Measurements from ENCODE around the gene ATRN.
A peak's percentile ranks its signal among the peaks of the same experiment; 100 is the strongest.
"Not testable (repeated sequence)": the region's sequence is repeated elsewhere in the genome, so short reads cannot be mapped to it uniquely, and the experiment has no call there.

ATRN gene

DNA sequence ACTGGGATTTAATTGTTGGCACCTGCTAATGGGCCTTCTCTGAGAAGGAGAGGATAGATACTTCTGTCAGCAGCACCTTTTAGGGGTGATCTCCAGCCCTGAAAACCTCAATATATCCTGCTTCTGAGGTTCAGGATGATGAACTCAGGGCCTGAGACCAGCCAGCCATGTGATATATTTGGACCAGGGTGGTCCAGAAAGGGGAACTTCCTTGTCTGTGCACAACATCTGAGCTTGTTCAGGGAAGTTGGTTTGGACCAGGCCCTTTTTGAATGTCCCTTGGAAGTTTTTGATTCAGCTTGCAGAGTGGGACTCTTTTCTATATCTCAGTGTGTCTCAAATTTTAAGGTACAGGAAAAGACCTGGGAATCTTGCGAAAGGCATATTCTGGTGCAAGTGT is 106.5 kb downstream of the ATRN start:
- Histone ChIP-seq H3K36me3 (replicated peaks) (peaks cover 16% of the 10 kb centered on the region), H3K4me3 (no peak overlapping the region), H3K4me1 (no peaks in the 10 kb centered on the region), H3K27me3 (ENCODE audit: low read depth) (no peaks in the 10 kb centered on the region), H3K9me3 (no peaks in the 10 kb centered on the region)
- in situ Hi-C loops (cut with MboI; ENCODE audit: low sequenced_read_pairs): no loop called here
- DNase-seq (ENCODE audit: low spot score in 2 of 2): no peak

DNA sequence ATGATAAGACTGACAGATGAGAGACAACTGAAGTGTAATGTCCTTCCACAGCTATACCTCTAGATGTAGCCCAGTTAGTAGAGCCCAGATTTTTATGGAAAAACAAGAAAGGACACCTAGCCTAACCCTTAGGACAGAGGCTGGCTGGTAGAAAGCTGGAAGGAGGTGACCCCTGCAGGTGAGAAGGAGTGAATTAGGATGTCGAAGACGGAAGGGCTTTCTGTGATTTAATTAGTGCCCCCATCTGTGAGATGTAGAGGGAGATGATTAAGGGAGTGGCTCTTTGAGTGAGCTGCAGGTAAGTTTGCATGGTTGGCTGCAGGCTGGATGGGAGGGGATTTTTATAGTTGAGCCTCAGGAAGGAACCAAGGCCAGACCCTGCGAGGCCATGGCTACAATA is 109.6 kb downstream of the ATRN start:
- Histone ChIP-seq H3K36me3 (replicated peaks) (peaks cover 18% of the 10 kb centered on the region), H3K27me3 (ENCODE audit: low read depth) (no peaks in the 10 kb centered on the region), H3K9me3 (no peaks in the 10 kb centered on the region), H3K4me1 (no peaks in the 10 kb centered on the region), H3K4me3 (no peak overlapping the region)
- no peak for DNase-seq (ENCODE audit: low spot score in 2 of 2)
- in situ Hi-C loops (cut with MboI; ENCODE audit: low sequenced_read_pairs): no loop called here

DNA sequence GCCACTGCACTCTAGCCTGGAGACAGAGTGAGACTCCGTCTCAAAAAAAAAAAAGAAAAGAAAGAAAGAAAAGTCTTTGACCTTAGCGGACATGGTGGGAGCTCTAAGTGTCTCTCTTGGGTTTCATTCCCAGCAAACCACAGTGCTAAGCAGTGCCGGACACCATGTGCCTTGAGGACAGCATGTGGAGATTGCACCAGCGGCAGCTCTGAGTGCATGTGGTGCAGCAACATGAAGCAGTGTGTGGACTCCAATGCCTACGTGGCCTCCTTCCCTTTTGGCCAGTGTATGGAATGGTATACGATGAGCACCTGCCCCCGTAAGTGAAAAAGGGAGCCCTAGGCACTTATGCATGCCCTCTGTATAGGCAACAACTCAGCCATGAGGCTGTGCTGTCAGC is 112.9 kb downstream of the ATRN start:
- in situ Hi-C loops (cut with MboI; ENCODE audit: low sequenced_read_pairs): no loop called here
- no peaks in the 10 kb centered on the region for H3K4me1 ChIP-seq
- DNase-seq (ENCODE audit: low spot score in 2 of 2): no peak
- H3K9me3 ChIP-seq: no peaks in the 10 kb centered on the region
- H3K27me3 ChIP-seq (ENCODE audit: low read depth): no peaks in the 10 kb centered on the region
- H3K36me3 ChIP-seq (replicated peaks): 0 out of 2 replicates have a peak, but pooled peaks cover 3% of the 10 kb centered on the region
- H3K4me3 ChIP-seq: no peak overlapping the region

DNA sequence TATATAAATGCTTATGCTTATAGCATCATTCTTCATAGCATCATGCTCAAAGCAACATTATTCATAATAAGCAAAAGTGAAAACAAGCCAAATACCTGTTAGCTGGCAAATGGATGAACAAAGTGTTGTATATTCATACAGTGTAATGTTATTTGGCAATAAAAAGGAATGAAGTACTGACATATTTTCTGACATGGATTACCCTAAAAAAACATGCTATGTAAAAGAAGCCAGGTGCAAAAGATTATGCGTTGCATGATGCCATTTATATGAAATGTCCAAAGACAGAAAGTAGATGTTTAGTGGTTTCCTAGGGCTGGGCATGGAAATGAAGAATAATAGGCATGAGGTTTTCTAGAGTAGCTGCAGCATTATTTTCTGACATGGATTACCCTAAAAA is 115.3 kb downstream of the ATRN start:
- H3K4me3 ChIP-seq: no peak overlapping the region
- H3K9me3 ChIP-seq: no peaks in the 10 kb centered on the region
- no peak for DNase-seq (ENCODE audit: low spot score in 2 of 2)
- H3K36me3 ChIP-seq (replicated peaks): 0 out of 2 replicates have a peak, but pooled peaks cover 3% of the 10 kb centered on the region
- in situ Hi-C loops (cut with MboI; ENCODE audit: low sequenced_read_pairs): no loop called here
- H3K4me1 ChIP-seq: no peaks in the 10 kb centered on the region
- H3K27me3 ChIP-seq (ENCODE audit: low read depth): no peaks in the 10 kb centered on the region

DNA sequence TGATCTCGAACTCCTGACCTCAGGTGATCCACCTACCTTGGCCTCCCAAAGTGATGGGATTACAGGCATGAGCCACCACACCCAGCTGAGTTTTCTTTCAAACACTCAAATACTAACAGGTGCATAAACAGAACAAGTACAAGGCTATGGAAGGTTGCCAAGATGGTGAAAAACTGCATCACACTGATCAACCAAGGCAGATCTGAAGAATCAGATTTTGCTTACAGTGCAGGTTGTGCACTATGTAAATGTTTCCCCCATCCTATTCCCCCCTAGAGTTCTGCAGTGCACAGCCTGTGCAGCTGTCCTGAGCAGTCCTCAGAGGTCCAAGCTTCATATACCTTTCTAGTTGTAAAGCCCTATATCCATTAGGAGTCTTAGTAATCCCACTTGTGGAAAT is 119.3 kb downstream of the ATRN start:
- H3K4me3 ChIP-seq: no peak overlapping the region
- H3K27me3 ChIP-seq (ENCODE audit: low read depth): no peaks in the 10 kb centered on the region
- no peaks in the 10 kb centered on the region for H3K4me1 ChIP-seq
- no peak for DNase-seq (ENCODE audit: low spot score in 2 of 2)
- peaks cover 4% of the 10 kb centered on the region for H3K36me3 ChIP-seq (replicated peaks)
- in situ Hi-C loops (cut with MboI; ENCODE audit: low sequenced_read_pairs): no loop called here
- no peaks in the 10 kb centered on the region for H3K9me3 ChIP-seq

DNA sequence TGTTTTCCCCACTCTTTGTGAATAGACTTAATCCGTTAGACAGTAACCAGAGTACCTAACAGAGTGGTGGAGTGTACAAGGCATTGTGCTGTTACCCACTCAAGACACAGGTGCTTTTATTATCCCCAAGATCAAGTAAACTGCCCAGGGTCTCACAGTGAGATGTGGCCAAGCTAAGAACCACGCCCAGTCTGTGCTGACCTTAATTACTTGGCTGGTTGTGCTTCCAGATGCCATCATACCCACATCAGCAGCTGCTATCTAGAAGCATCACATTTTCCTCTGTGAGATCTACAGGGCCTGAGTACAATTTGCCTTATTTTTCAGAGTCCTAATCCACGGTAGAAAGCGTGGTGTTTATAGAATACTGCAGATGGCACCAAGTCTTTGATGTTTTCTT is 122.1 kb downstream of the ATRN start:
- no peak overlapping the region for H3K4me3 ChIP-seq
- in situ Hi-C loops (cut with MboI; ENCODE audit: low sequenced_read_pairs): no loop called here
- peaks cover 6% of the 10 kb centered on the region for H3K36me3 ChIP-seq (replicated peaks)
- no peaks in the 10 kb centered on the region for H3K27me3 ChIP-seq (ENCODE audit: low read depth)
- H3K9me3 ChIP-seq: no peaks in the 10 kb centered on the region
- H3K4me1 ChIP-seq: no peaks in the 10 kb centered on the region
- no peak for DNase-seq (ENCODE audit: low spot score in 2 of 2)

DNA sequence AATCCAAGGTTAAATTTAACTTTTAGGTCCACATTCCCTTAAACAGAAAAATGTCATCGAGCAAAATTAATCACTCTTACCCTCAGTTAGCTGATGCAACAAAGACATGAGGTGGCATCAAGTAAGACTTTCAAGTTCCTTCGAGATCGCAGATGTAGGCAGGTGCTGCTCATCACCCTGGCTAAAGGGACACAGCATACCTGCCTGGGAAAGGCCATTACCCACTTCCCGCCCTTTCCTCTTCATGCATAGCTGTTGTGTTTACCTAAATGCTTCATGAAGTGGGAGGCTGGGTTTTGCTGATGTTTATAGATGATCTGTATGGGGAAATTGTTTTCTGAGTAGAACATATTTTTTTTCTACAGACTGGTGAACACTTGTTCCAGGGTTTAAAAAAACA is 124.7 kb downstream of the ATRN start:
- in situ Hi-C loops (cut with MboI; ENCODE audit: low sequenced_read_pairs): no loop called here
- no peaks in the 10 kb centered on the region for H3K27me3 ChIP-seq (ENCODE audit: low read depth)
- DNase-seq (ENCODE audit: low spot score in 2 of 2): no peak
- H3K4me3 ChIP-seq: no peak overlapping the region
- H3K9me3 ChIP-seq: no peaks in the 10 kb centered on the region
- H3K4me1 ChIP-seq: no peaks in the 10 kb centered on the region
- H3K36me3 ChIP-seq (replicated peaks): peaks cover 12% of the 10 kb centered on the region

DNA sequence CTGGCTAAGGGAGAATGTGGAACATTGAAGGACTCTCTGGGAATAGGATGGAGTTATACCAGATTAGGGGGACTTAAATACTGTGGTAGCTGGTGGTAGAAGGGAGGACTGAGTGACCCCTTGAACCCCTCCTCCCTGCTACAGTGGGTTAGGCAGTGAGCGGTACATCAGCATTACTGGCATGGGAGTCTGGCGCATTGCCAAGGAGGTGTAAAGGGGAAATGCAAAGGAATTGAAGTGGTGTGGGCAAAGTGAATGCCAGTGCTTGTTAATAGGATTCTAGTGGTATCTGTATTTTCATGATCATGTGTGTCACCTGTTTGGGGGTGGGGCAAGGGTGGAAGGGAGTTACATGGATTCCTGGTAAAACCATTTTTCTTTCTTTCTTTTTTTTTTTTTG is 132.3 kb downstream of the ATRN start:
- Histone ChIP-seq H3K36me3 (replicated peaks) (peaks cover 9% of the 10 kb centered on the region), H3K4me1 (no peaks in the 10 kb centered on the region), H3K4me3 (no peak overlapping the region), H3K9me3 (no peaks in the 10 kb centered on the region), H3K27me3 (ENCODE audit: low read depth) (no peaks in the 10 kb centered on the region)
- in situ Hi-C loops (cut with MboI; ENCODE audit: low sequenced_read_pairs): no loop called here
- DNase-seq (ENCODE audit: low spot score in 2 of 2): peak in 1 of 2 experiments; percentile 13

DNA sequence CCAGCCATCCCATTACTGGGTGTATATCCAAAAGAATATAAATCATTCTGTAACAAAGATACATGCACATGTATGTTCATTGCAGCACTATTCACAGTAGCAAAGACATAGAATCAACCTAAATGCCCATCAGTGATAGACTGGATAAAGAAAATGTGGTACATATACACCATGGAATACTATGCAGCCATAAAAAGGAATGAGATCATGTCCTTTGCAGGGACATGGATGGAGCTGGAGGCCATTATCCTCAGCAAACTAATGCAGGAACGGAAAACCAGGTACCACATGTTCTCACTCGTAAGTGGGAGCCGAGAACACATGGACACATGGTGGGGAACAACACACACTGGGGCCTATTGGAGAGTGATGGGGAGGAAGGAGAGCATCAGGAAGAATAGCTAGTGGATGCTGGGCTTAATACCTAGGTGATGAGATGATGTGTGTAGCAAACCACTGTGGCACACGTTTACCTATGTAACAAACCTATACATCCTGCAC is 134.6 kb downstream of the ATRN start:
- H3K27me3 ChIP-seq (ENCODE audit: low read depth); H3K36me3 ChIP-seq (replicated peaks); H3K4me1 ChIP-seq; H3K4me3 ChIP-seq; DNase-seq (ENCODE audit: low spot score in 2 of 2); in situ Hi-C loops (cut with MboI; ENCODE audit: low sequenced_read_pairs); H3K9me3 ChIP-seq: not testable (repeated sequence)

DNA sequence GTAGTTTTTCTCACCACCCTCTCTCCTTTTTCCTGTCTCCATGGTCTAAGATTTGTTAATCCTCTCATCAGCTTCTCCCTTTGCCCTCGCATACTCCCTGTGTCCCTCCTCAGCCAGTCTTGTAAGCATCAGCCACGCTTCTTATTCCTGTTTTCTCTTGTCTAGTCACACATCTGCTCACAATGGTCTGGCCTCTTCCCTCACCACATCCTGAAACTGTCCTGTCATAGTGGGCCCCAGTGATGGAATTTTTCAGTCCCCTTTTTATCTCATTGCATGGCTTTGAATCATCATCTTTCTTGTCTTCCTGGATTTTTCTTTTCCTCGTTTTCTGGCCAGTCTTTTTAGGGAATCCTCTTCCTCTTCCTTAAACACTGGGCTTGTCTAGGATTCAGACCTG is 135.2 kb downstream of the ATRN start:
- Histone ChIP-seq H3K27me3 (ENCODE audit: low read depth) (no peaks in the 10 kb centered on the region), H3K36me3 (replicated peaks) (0 out of 2 replicates have a peak, but pooled peaks cover 5% of the 10 kb centered on the region), H3K4me3 (no peak overlapping the region), H3K4me1 (no peaks in the 10 kb centered on the region), H3K9me3 (no peaks in the 10 kb centered on the region)
- in situ Hi-C loops (cut with MboI; ENCODE audit: low sequenced_read_pairs): no loop called here
- no peak for DNase-seq (ENCODE audit: low spot score in 2 of 2)

DNA sequence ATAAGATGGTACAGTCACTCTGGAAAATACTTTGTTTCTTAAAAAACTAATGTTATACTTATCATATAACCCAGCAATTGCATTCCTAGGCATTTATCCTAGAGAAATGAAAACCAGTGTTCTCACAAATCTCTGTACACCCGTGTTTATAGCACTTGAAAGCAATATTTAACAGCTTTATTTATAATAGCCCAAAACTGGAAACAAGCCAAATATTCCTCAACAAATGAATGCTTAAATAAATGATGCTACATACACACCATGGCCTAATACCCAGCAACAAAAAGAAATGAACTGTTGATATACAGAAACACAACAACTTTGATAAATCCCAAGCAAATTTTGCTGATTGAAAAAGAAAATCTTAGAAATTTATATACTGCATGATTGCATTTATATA is 141.1 kb downstream of the ATRN start:
- Histone ChIP-seq H3K36me3 (replicated peaks) (no peaks in the 10 kb centered on the region), H3K27me3 (ENCODE audit: low read depth) (no peaks in the 10 kb centered on the region), H3K9me3 (no peaks in the 10 kb centered on the region), H3K4me3 (no peak overlapping the region), H3K4me1 (no peaks in the 10 kb centered on the region)
- DNase-seq (ENCODE audit: low spot score in 2 of 2): no peak
- in situ Hi-C loops (cut with MboI; ENCODE audit: low sequenced_read_pairs): no loop called here

DNA sequence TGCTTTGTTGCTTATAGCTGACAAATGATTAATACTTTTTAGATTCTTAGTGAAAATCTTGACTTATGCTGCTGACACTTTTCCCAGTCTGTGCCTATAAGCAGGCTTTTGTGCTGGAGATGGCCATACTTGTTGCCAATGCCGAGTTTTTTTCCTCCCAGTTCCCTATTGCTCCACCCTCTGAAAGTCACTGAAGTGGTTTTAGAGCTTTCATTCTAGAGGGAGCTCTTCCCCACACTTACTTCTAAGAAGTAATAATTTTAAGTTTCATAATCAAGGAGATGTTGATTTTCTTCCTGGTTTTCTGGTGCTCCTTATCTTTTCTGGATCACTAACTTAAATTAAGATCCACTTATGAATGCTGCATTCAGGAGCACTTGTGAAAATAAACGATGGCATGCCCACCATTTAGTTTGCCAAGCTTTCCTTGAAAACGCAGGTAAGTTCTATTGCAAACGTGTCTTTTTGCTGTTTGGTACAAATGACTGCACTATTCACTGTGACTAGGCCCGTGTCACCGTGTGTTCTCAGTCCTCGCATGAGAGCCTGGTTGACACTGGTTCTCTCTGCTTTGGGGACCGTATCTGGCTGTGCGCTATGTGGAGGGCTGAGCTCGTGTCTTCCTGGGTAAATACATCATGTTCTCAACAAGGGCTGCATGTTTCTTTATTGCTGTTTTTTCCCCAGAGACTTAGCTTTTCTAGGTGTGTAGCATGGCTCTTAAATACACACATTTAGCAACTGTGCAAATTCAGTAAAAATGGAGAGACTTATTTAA is 142.2 kb downstream of the ATRN start:
- H3K4me1 ChIP-seq: no peaks in the 10 kb centered on the region
- no peaks in the 10 kb centered on the region for H3K27me3 ChIP-seq (ENCODE audit: low read depth)
- DNase-seq (ENCODE audit: low spot score in 2 of 2): no peak
- no peaks in the 10 kb centered on the region for H3K36me3 ChIP-seq (replicated peaks)
- H3K9me3 ChIP-seq: no peaks in the 10 kb centered on the region
- H3K4me3 ChIP-seq: no peak overlapping the region
- in situ Hi-C loops (cut with MboI; ENCODE audit: low sequenced_read_pairs): no loop called here

DNA sequence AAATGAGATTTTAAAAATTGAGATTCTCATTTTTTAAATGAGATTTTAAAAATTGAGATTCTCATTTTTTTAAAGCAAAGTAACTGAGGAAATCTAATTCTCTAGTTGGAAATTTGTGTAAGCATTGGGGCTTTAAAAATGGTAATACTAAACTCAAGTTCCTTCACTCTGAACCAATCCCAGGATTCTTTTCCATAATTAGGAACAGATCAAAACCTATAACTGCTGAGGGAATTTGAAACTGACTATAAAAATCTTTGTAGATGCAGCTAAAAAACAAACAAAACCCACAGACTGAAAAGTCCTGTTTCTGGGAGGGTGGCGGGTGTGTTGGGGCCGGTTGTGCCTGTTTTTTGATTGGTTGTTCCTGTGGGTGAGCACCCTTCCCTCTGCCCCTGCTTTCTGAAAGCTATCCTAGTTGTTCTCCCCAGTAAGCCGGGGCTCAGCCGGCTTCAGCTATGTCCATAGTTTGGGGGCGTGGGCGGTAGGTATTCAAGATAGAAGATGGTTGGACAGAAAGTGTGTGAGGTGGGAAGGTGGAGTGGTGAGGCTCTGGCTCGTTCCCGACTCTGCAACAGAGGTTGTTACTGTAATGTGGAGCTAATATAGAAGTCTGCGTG is 143.1 kb downstream of the ATRN start:
- no peaks in the 10 kb centered on the region for H3K4me1 ChIP-seq
- in situ Hi-C loops (cut with MboI; ENCODE audit: low sequenced_read_pairs): no loop called here
- no peaks in the 10 kb centered on the region for H3K27me3 ChIP-seq (ENCODE audit: low read depth)
- H3K36me3 ChIP-seq (replicated peaks): no peaks in the 10 kb centered on the region
- H3K4me3 ChIP-seq: no peak overlapping the region
- H3K9me3 ChIP-seq: no peaks in the 10 kb centered on the region
- DNase-seq (ENCODE audit: low spot score in 2 of 2): no peak

DNA sequence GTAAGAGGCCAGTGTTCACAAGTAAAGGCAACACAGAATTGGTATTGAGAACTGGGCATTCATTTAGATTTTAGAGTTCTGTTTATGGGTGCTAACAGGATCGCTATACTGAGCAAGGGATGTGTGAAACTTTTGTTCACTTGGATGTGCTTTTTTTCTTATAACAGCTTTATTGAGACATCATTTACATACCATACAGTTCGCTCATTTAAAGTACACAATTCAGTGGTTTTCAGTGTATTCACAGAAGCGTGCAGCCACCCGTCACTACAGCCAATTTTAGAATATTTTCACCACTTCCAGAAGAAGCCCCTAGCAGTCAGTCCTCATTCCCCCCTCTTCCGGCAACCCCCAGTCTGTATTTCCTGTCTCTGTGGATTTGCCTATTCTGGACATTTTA is 143.6 kb downstream of the ATRN start:
- in situ Hi-C loops (cut with MboI; ENCODE audit: low sequenced_read_pairs): no loop called here

More for the DNA sequence above, 143.6 kb downstream of the ATRN start:
- no peaks in the 10 kb centered on the region for H3K9me3 ChIP-seq
- H3K27me3 ChIP-seq (ENCODE audit: low read depth): no peaks in the 10 kb centered on the region
- no peaks in the 10 kb centered on the region for H3K36me3 ChIP-seq (replicated peaks)
- H3K4me1 ChIP-seq: no peaks in the 10 kb centered on the region
- no peak for DNase-seq (ENCODE audit: low spot score in 2 of 2)
- no peak overlapping the region for H3K4me3 ChIP-seq

Data from HAP-1 (cell line).